ENCODE results near the gene MARK2.

- TF ChIP-seq POLR2A (IDR thresholded peaks at IDR 0.05; ENCODE audit: borderline replicate concordance, extremely low read depth, insufficient read depth, insufficient read length) (no peak), CTCF (IDR thresholded peaks at IDR 0.05 in 2 of 3, conservative IDR thresholded peaks at IDR 0.05 in 1 of 3; ENCODE audit: borderline replicate concordance in 1 of 3, insufficient read depth in 1 of 3, low read depth in 2 of 3, low read length in 2 of 3) (no peak)
Measured at GRCh38 chr11:63850920-63851319, 12.0 kb downstream of the MARK2 start.
